ENCODE data around the gene SLC12A2.

Gene SLC12A2

GRCh38 chr5:128174951-128175350 is 91.4 kb downstream of the SLC12A2 start:
- DNase-seq = no peak

GRCh38 chr5:128192368-128192767 is 108.8 kb downstream of the SLC12A2 start:
- no peak for DNase-seq

- no peak for DNase-seq
These were observed 110.3 kb downstream of the SLC12A2 start for GRCh38 chr5:128193665-128194390.

GRCh38 chr5:128195316-128195715 is 111.8 kb downstream of the SLC12A2 start:
- no peak for DNase-seq

GRCh38 chr5:128196080-128196479 is 112.5 kb downstream of the SLC12A2 start:
- no peak for DNase-seq

- DNase-seq = no peak
These were observed 113.2 kb downstream of the SLC12A2 start for GRCh38 chr5:128196791-128197190.

GRCh38 chr5:128197896-128198522 is 114.4 kb downstream of the SLC12A2 start:
- DNase-seq = no peak

GRCh38 chr5:128199104-128199503 is 115.5 kb downstream of the SLC12A2 start:
- DNase-seq = no peak

GRCh38 chr5:128199611-128200010 is 116.0 kb downstream of the SLC12A2 start:
- DNase-seq = no peak

GRCh38 chr5:128201065-128201926 is 117.7 kb downstream of the SLC12A2 start:
- no peak for DNase-seq

- no peak for DNase-seq
These were observed 118.8 kb downstream of the SLC12A2 start for GRCh38 chr5:128202320-128202719.

- no peak for DNase-seq
These were observed 124.9 kb downstream of the SLC12A2 start for GRCh38 chr5:128208436-128208835.

GRCh38 chr5:128212191-128212806 is 128.7 kb downstream of the SLC12A2 start:
- no peak for DNase-seq

- DNase-seq = no peak
These were observed 129.8 kb downstream of the SLC12A2 start for GRCh38 chr5:128213340-128213739.

GRCh38 chr5:128213833-128214232 is 130.3 kb downstream of the SLC12A2 start:
- no peak for DNase-seq

GRCh38 chr5:128216285-128216684 is 132.7 kb downstream of the SLC12A2 start:
- DNase-seq = no peak

- DNase-seq = no peak
These were observed 133.4 kb downstream of the SLC12A2 start for GRCh38 chr5:128216860-128217531.

GRCh38 chr5:128220841-128221240 is 137.3 kb downstream of the SLC12A2 start:
- no peak for DNase-seq

- DNase-seq = no peak
These were observed 140.8 kb downstream of the SLC12A2 start for GRCh38 chr5:128224336-128224735.

GRCh38 chr5:128225245-128226030 is 141.9 kb downstream of the SLC12A2 start:
- no peak for DNase-seq

GRCh38 chr5:128228008-128228407 is 144.4 kb downstream of the SLC12A2 start:
- DNase-seq = no peak

GRCh38 chr5:128228521-128228920 is 145.0 kb downstream of the SLC12A2 start:
- no peak for DNase-seq
